ENCODE measurements around the gene DBN1. TPM values are rescaled to one million over a fixed set of nuclear protein-coding genes. Genes with fewer than 3 reads are reported as not detected.

DBN1 gene
- total and polyA plus RNA-seq, 2 donors (not counting 1 experiment from before 2014, with no cell fraction given): 1.4 to 1.9 TPM

GRCh38 chr5:177498013-177498787, 24.8 kb upstream of the DBN1 start:
- Histone ChIP-seq H4K20me1 (ENCODE audit: control insufficient read depth, insufficient read depth, low read length, poor library complexity, severe bottlenecking) (peaks cover 36% of the 10 kb centered on the region), H3K9ac (ENCODE audit: low read length) (peak overlapping the region; percentile 74), H3K36me3 (replicated peaks in 1 of 2; ENCODE audit: control extremely low read depth in 1 of 2, control insufficient read depth in 1 of 2, extremely low read depth in 1 of 2, insufficient read depth in 2 of 2, low read length in 1 of 2) (peaks cover 0 to 7% of the 10 kb centered on the region in 2 experiments), H3K4me1 (ENCODE audit: control insufficient read depth in 2 of 2, insufficient read depth in 2 of 2, low read length in 2 of 2) (peaks cover 66 to 79% of the 10 kb centered on the region in 2 donors), H3K27ac (ENCODE audit: low read length in 2 of 2) (no peak overlapping the region), H3K4me3 (ENCODE audit: control extremely low read depth in 1 of 5, extremely low read depth in 1 of 5, insufficient read depth in 1 of 5, low read depth in 2 of 5, low read length in 4 of 5) (peak overlapping the region in 4 of 5 experiments; percentile 59 to 68 (median 66)), H2AFZ (ENCODE audit: insufficient read depth, low read depth, low read length, poor library complexity, severe bottlenecking) (peak overlapping the region; percentile 62), H3K79me2 (ENCODE audit: control insufficient read depth, insufficient read depth, low read length) (peaks cover 6% of the 10 kb centered on the region), H3K27me3 (replicated peaks in 1 of 4; ENCODE audit: control extremely low read depth in 1 of 4, control insufficient read depth in 3 of 4, insufficient read depth in 4 of 4, low read length in 3 of 4) (peaks cover 0 to 10% (median 4%) of the 10 kb centered on the region in 4 experiments), H3K4me2 (replicated peaks; ENCODE audit: low read depth, low read length, poor library complexity, severe bottlenecking) (peak overlapping the region; percentile 81), H3K9me3 (ENCODE audit: control extremely low read depth in 1 of 3, control insufficient read depth in 2 of 3, insufficient read depth in 1 of 3, low read length in 2 of 3) (peaks cover 0 to 10% (median 0%) of the 10 kb centered on the region in 3 donors)
- Mint-ChIP-seq H3K4me3 (peak overlapping the region; percentile 93), H3K27ac (peak overlapping the region; percentile 73), H3K9me3 (ENCODE audit: insufficient read depth) (no peaks in the 10 kb centered on the region), H3K27me3 (peaks cover 3% of the 10 kb centered on the region), H3K4me1 (peaks cover 79% of the 10 kb centered on the region)
- TF ChIP-seq EZH2 (IDR thresholded peaks at IDR 0.05; ENCODE audit: borderline replicate concordance, insufficient read depth, low read depth, low read length, poor library complexity, severe bottlenecking) (no peak), CTCF (IDR thresholded peaks at IDR 0.05) (no peak)
- intact Hi-C loops (cut with micrococcal nuclease): no loop called here
- DNase-seq: no peak
- ChIA-PET POLR2A (interaction anchor here (0.7 to 1.8 kb wide), 6 partner anchors 9 to 66 kb away, joined by 3 to 19 read pairs (median 4); partner anchors contain the start of gene DOK3), CTCF (interaction anchor here (1.0 to 5.7 kb wide), 10 partner anchors 9 to 109 kb away, joined by 3 to 70 read pairs (median 6); partner anchors contain the start of gene DOK3)
- no peak for ATAC-seq (ENCODE audit: low read depth)
- 14% methylated on average over 39 of the region's 48 CpGs for WGBS (ENCODE audit: insufficient coverage)

All from B cell (primary cell).